Tibial artery (tissue), 4 donors: Measurements from ENCODE around the gene ULK2.

Experiments
- DNase-seq, 2 donors: peaks; one replicate each; pipeline ENCODE4 v3.0.0-alpha.2; 2019
- H3K27ac ChIP-seq, 2 donors: fragments of 200-600 bp; sonication (generic) in 1 of 2; 1 replicate in 1 of 2; 2 replicates in 1 of 2; pipeline ENCODE4 v1.5.1; 2018 to 2019; ENCODE audit warnings: mild to moderate bottlenecking in 1 of 2
- H3K27me3 ChIP-seq, 2 donors: fragments of 200-600 bp; sonication (generic) in 1 of 2; one replicate each; pipeline versions ENCODE4 v1.5.1 to v1.6.0; 2016 to 2019
- H3K36me3 ChIP-seq, 3 donors: fragments of 200-600 bp; sonication (generic) in 2 of 3; one replicate each; pipeline ENCODE4 v1.5.1; 2016 to 2019; ENCODE audit warnings: mild to moderate bottlenecking in 2 of 3
- H3K4me1 ChIP-seq, 4 donors: fragments of 200-600 bp; sonication (generic) in 2 of 4; 1 replicate in 3 of 4; 2 replicates in 1 of 4; pipeline ENCODE4 v1.5.1; 2016 to 2019
- H3K4me3 ChIP-seq, 2 donors: fragments of 200-600 bp; sonication (generic) in 1 of 2; 1 replicate in 1 of 2; 2 replicates in 1 of 2; pipeline ENCODE4 v1.5.1; 2018 to 2019; ENCODE audit warnings: mild to moderate bottlenecking in 2 of 2
- H3K9me3 ChIP-seq, 3 donors: fragments of 200-600 bp; sonication (generic) in 1 of 3; one replicate each; pipeline ENCODE4 v1.5.1; 2016 to 2019
- CTCF ChIP-seq, 2 experiments: fragments of 200-600 bp in 1 of 2; fragments of 450-650 bp in 1 of 2; IDR thresholded peaks; one replicate each; pipeline ENCODE4 v1.5.1; 2017 to 2019; ENCODE audit warnings: antibody characterized with exemption in 2 of 2, mild to moderate bottlenecking in 1 of 2, moderate library complexity in 1 of 2
- intact Hi-C: fragments of 100-400 bp; cut with DNase I; formaldehyde crosslinking; loops from one replicate; pipeline ENCODE4 v1.15.0; 2023; ENCODE audit warnings: low total_unique reads

ULK2 gene

GRCh38 chr17:19727501-19728078, 140.1 kb downstream of the ULK2 start:
- intact Hi-C loops, result no loop called here
- peak; percentile 85 for DNase-seq

DNA sequence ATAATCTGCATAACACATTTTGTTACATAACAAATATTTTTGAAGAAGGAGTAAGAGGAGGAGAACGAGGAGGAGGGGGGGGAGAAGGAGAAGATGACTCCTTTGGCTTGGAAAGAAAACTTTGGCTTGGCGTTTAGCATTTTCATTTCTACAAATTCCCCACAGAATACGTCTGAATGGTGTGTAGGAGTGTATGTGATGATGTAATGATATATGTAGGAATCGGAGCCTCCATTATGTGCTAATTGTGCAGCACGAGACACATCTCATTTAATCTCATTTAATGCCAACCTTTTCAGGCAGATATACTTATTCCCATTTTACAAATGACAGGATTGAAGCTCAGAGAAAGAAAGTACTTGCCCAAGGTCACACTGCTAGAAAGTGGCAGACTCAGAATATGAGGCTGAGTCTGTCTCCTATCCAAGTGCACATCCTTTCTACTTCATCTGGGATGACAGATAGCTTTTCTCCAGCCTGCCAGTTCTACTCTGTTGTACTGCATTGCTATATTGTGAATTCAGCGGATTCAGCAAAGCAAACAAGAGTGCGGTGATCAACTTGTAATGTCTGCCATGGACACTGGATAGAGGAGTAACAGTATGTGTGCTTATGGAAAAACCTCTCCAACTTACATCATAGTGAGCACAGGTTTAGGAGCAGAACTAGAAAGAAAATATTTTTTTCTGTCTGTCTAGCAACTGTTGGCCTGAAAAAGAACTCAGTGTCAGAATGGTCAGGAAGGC, 140.9 kb downstream of the ULK2 start:
- Histone ChIP-seq H3K27ac (peak overlapping the region; percentile 78 to 79), H3K9me3 (no peaks in the 10 kb centered on the region), H3K27me3 (no peaks in the 10 kb centered on the region), H3K4me1 (peaks cover 0 to 45% (median 29%) of the 10 kb centered on the region in 4 donors), H3K36me3 (no peaks in the 10 kb centered on the region), H3K4me3 (no peak overlapping the region)
- no peak for TF ChIP-seq CTCF (IDR thresholded peaks at IDR 0.05)
- DNase-seq, result no peak
- intact Hi-C loops, result no loop called here

More at GRCh38 chr17:19727501-19728078, 140.1 kb downstream of the ULK2 start:
- no peaks in the 10 kb centered on the region for H3K27me3 ChIP-seq
- no peaks in the 10 kb centered on the region for H3K36me3 ChIP-seq
- H3K4me1 ChIP-seq, result peaks cover 0 to 45% (median 29%) of the 10 kb centered on the region in 4 donors
- H3K9me3 ChIP-seq, result no peaks in the 10 kb centered on the region
- no peak overlapping the region for H3K4me3 ChIP-seq
- TF ChIP-seq CTCF (IDR thresholded peaks at IDR 0.05), result no peak
- H3K27ac ChIP-seq, result peak overlapping the region; percentile 78 to 79

DNA sequence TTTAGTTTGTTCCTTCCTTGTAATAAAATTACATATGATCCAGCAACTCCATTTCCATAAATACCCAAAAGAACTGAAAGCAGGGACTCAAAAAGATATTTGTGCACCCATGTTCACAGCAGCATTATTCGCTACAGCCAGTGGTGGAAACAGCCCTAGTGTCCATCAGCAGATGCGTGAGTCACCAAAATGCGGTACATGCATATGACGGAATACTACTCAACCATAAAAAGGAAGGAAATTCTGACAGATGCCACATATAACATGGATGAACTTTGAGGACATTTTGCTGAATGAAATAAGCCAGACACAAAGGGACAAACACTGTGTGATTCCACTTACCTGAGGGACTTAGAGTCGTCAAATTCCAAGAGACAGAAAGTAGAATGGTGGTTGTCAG, 142.2 kb downstream of the ULK2 start:
- no peak for TF ChIP-seq CTCF (IDR thresholded peaks at IDR 0.05)
- intact Hi-C loops, result no loop called here
- Histone ChIP-seq H3K4me3 (no peak overlapping the region), H3K36me3 (no peaks in the 10 kb centered on the region), H3K27ac (no peak overlapping the region), H3K9me3 (no peaks in the 10 kb centered on the region), H3K4me1 (peaks cover 0 to 41% (median 29%) of the 10 kb centered on the region in 4 donors), H3K27me3 (no peaks in the 10 kb centered on the region)
- DNase-seq, result no peak

GRCh38 chr17:19724501-19725420, 143.0 kb downstream of the ULK2 start:
- no peak for TF ChIP-seq CTCF (IDR thresholded peaks at IDR 0.05)
- Histone ChIP-seq H3K9me3 (no peaks in the 10 kb centered on the region), H3K27ac (peak overlapping the region; percentile 33 to 63), H3K27me3 (no peaks in the 10 kb centered on the region), H3K36me3 (no peaks in the 10 kb centered on the region), H3K4me1 (peaks cover 0 to 44% (median 29%) of the 10 kb centered on the region in 4 donors), H3K4me3 (peak overlapping the region; percentile 39 to 43)
- DNase-seq, result peak; percentile 74 to 89
- intact Hi-C loops, result no loop called here

- H3K4me1 ChIP-seq, result peaks cover 0 to 40% (median 29%) of the 10 kb centered on the region in 4 donors
- H3K4me3 ChIP-seq, result peak overlapping the region in 1 of 2 donors; percentile 39
- no peaks in the 10 kb centered on the region for H3K27me3 ChIP-seq
- TF ChIP-seq CTCF (IDR thresholded peaks at IDR 0.05), result no peak
- H3K27ac ChIP-seq, result peak overlapping the region in 1 of 2 donors; percentile 63
- H3K36me3 ChIP-seq, result no peaks in the 10 kb centered on the region
- no peak for DNase-seq
- H3K9me3 ChIP-seq, result no peaks in the 10 kb centered on the region
- intact Hi-C loops, result no loop called here
These were observed 143.8 kb downstream of the ULK2 start for GRCh38 chr17:19723964-19724363.
